ENCODE measurements around the gene TMEM150C.

DNA sequence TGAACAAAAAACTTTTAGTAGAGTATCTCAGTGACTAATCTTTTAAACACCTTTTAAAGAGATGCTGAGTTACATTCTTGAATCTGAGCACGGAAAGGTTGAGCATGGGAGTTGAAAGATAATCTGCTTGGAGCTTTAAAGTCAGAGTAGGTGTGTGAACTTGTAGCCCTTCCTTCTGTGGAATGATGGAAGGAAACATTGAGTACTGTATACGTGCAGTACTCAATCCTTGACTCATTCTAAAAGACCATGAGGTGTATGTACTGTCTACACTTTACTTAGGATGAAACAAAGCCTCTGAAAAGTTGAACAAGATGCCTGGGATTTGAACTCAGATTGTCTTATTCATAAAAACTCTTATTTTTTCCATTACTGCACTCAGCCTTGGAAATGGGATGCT lies 128.0 kb downstream of the TMEM150C start:
- TF ChIP-seq, protein P1, sequence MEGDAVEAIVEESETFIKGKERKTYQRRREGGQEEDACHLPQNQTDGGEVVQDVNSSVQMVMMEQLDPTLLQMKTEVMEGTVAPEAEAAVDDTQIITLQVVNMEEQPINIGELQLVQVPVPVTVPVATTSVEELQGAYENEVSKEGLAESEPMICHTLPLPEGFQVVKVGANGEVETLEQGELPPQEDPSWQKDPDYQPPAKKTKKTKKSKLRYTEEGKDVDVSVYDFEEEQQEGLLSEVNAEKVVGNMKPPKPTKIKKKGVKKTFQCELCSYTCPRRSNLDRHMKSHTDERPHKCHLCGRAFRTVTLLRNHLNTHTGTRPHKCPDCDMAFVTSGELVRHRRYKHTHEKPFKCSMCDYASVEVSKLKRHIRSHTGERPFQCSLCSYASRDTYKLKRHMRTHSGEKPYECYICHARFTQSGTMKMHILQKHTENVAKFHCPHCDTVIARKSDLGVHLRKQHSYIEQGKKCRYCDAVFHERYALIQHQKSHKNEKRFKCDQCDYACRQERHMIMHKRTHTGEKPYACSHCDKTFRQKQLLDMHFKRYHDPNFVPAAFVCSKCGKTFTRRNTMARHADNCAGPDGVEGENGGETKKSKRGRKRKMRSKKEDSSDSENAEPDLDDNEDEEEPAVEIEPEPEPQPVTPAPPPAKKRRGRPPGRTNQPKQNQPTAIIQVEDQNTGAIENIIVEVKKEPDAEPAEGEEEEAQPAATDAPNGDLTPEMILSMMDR (IDR thresholded peaks at IDR 0.05): no peak
- TF ChIP-seq POLR2AphosphoS5 (IDR thresholded peaks at IDR 0.05) (no peak), POLR2A (IDR thresholded peaks at IDR 0.05) (no peak)
